HG03442 (cell line): ENCODE data around the gene CD93.

Source experiments
- ATAC-seq: cut with Tn5 transposase; IDR thresholded peaks from one replicate; pipeline ENCODE4 v1.9.1; 2021; ENCODE audit warnings: mild to moderate bottlenecking, moderate library complexity; ENCODE audit not compliant: unreplicated experiment

CD93 gene

GRCh38 chr20:23120936-23121750 lies 35.0 kb upstream of the CD93 start:
- ATAC-seq: no peak

GRCh38 chr20:23120261-23120660 lies 34.1 kb upstream of the CD93 start:
- no peak for ATAC-seq

GRCh38 chr20:23119456-23120216 lies 33.5 kb upstream of the CD93 start:
- ATAC-seq: no peak

- ATAC-seq: no peak
Observed at GRCh38 chr20:23118766-23119165, 32.6 kb upstream of the CD93 start.

- no peak for ATAC-seq
Observed at GRCh38 chr20:23118144-23118543, 32.0 kb upstream of the CD93 start.

GRCh38 chr20:23117738-23118137 lies 31.6 kb upstream of the CD93 start:
- no peak for ATAC-seq

GRCh38 chr20:23116311-23117089 lies 30.4 kb upstream of the CD93 start:
- no peak for ATAC-seq

- ATAC-seq: no peak
Observed at GRCh38 chr20:23115822-23116221, 29.7 kb upstream of the CD93 start.

GRCh38 chr20:23114448-23115082 lies 28.4 kb upstream of the CD93 start:
- ATAC-seq: no peak

GRCh38 chr20:23114018-23114417 lies 27.9 kb upstream of the CD93 start:
- ATAC-seq: no peak

GRCh38 chr20:23112595-23112994 lies 26.5 kb upstream of the CD93 start:
- ATAC-seq: no peak

- ATAC-seq: no peak
Observed at GRCh38 chr20:23111944-23112342, 25.8 kb upstream of the CD93 start.

GRCh38 chr20:23111307-23111943 lies 25.3 kb upstream of the CD93 start:
- no peak for ATAC-seq

GRCh38 chr20:23108871-23109270 lies 22.7 kb upstream of the CD93 start:
- no peak for ATAC-seq

GRCh38 chr20:23107466-23107865 lies 21.3 kb upstream of the CD93 start:
- no peak for ATAC-seq

GRCh38 chr20:23106271-23106851 lies 20.2 kb upstream of the CD93 start:
- no peak for ATAC-seq

GRCh38 chr20:23105193-23105592 lies 19.1 kb upstream of the CD93 start:
- ATAC-seq: no peak

GRCh38 chr20:23103284-23104018 lies 17.3 kb upstream of the CD93 start:
- no peak for ATAC-seq

- no peak for ATAC-seq
Observed at GRCh38 chr20:23101696-23102406, 15.7 kb upstream of the CD93 start.
